ENCODE data around the gene PPARG. TPM values are rescaled to one million over a fixed set of nuclear protein-coding genes. Genes with fewer than 3 reads are reported as not detected.

The PPARG gene
- total and polyA plus RNA-seq, 2 donors (not counting 3 experiments of a cell fraction or from before 2014, with no cell fraction given) = 0.15 to 1.3 TPM

- BruUV-seq (replicated peaks) = no TSS peak
- FAIRE-seq = no peak
- no peaks in the 10 kb centered on the region for H3K36me3 ChIP-seq (ENCODE audit: control insufficient read depth in 2 of 2, extremely low read depth in 1 of 2, insufficient read depth in 2 of 2, low read length in 2 of 2)
Observed at GRCh38 chr3:12438318-12438717, 149.4 kb downstream of the PPARG start.

GRCh38 chr3:12439161-12439940 is 150.5 kb downstream of the PPARG start:
- no peaks in the 10 kb centered on the region for H3K4me1 ChIP-seq (ENCODE audit: control insufficient read depth, extremely low read depth, insufficient read depth, low read length)
- no peaks in the 10 kb centered on the region for H3K36me3 ChIP-seq (ENCODE audit: control insufficient read depth in 2 of 2, extremely low read depth in 1 of 2, insufficient read depth in 2 of 2, low read length in 2 of 2)
- POLR2A ChIA-PET = no interaction called here
- CTCF ChIA-PET = no interaction called here
- H3K4me3 ChIP-seq (replicated peaks in 1 of 3; ENCODE audit: insufficient read depth in 1 of 3, low read depth in 1 of 3, low read length in 3 of 3) = no peak overlapping the region
- no peaks in the 10 kb centered on the region for H4K20me1 ChIP-seq (replicated peaks; ENCODE audit: control insufficient read depth, extremely low read depth, insufficient read depth, low read length)
- H3K4me2 ChIP-seq (ENCODE audit: insufficient read depth, low read length) = no peak overlapping the region
- peaks cover 4 to 5% of the 10 kb centered on the region in 2 experiments for H3K27me3 ChIP-seq (ENCODE audit: control insufficient read depth in 2 of 2, insufficient read depth in 2 of 2, low read length in 2 of 2)
- H3K79me2 ChIP-seq (ENCODE audit: control insufficient read depth, insufficient read depth, low read length) = no peaks in the 10 kb centered on the region
- no peak overlapping the region for H2AFZ ChIP-seq (ENCODE audit: low read depth, low read length)
- DNase-seq (ENCODE audit: low read depth, low spot score) (no peak), FAIRE-seq (no peak)
- H3K9me1 ChIP-seq (replicated peaks; ENCODE audit: control insufficient read depth, extremely low read depth, insufficient read depth, low read length) = no peaks in the 10 kb centered on the region
- no peaks in the 10 kb centered on the region for H3K9me3 ChIP-seq (replicated peaks; ENCODE audit: control insufficient read depth, insufficient read depth, low read length)
- H3K27ac ChIP-seq (ENCODE audit: insufficient read depth, low read depth, low read length) = no peak overlapping the region
- H3K9ac ChIP-seq (replicated peaks; ENCODE audit: extremely low read depth, insufficient read depth, low read length) = no peak overlapping the region
- dilution Hi-C loops (cut with MboI; ENCODE audit: extremely low pct_ligation_motif_present, low sequenced_read_pairs) (no loop called here), intact Hi-C loops (cut with micrococcal nuclease) (no loop called here)
- BruUV-seq (replicated peaks) = no TSS peak
- TF ChIP-seq POLR2AphosphoS5 (IDR thresholded peaks at IDR 0.05; ENCODE audit: insufficient read depth, low read depth, low read length) (no peak), GATA2 (IDR thresholded peaks at IDR 0.05; ENCODE audit: insufficient read depth, insufficient read length, low read depth, low read length) (no peak), EZH2 (IDR thresholded peaks at IDR 0.05; ENCODE audit: borderline replicate concordance, low read depth, low read length, severe bottlenecking) (no peak), MAX (IDR thresholded peaks at IDR 0.05; ENCODE audit: insufficient read depth, insufficient read length) (no peak), MYC (IDR thresholded peaks at IDR 0.05; ENCODE audit: low read depth, low read length) (no peak)

More at GRCh38 chr3:12438318-12438717, 149.4 kb downstream of the PPARG start:
- dilution Hi-C loops (cut with MboI; ENCODE audit: extremely low pct_ligation_motif_present, low sequenced_read_pairs) (no loop called here), intact Hi-C loops (cut with micrococcal nuclease) (no loop called here)
- Histone ChIP-seq H3K9me1 (replicated peaks; ENCODE audit: control insufficient read depth, extremely low read depth, insufficient read depth, low read length) (no peaks in the 10 kb centered on the region), H3K9ac (replicated peaks; ENCODE audit: extremely low read depth, insufficient read depth, low read length) (no peak overlapping the region), H3K4me3 (replicated peaks in 1 of 3; ENCODE audit: insufficient read depth in 1 of 3, low read depth in 1 of 3, low read length in 3 of 3) (no peak overlapping the region), H3K27me3 (ENCODE audit: control insufficient read depth in 2 of 2, insufficient read depth in 2 of 2, low read length in 2 of 2) (peaks cover 5 to 6% of the 10 kb centered on the region in 2 experiments), H3K79me2 (ENCODE audit: control insufficient read depth, insufficient read depth, low read length) (no peaks in the 10 kb centered on the region), H3K27ac (ENCODE audit: insufficient read depth, low read depth, low read length) (no peak overlapping the region), H3K4me1 (ENCODE audit: control insufficient read depth, extremely low read depth, insufficient read depth, low read length) (no peaks in the 10 kb centered on the region), H4K20me1 (replicated peaks; ENCODE audit: control insufficient read depth, extremely low read depth, insufficient read depth, low read length) (no peaks in the 10 kb centered on the region), H3K9me3 (replicated peaks; ENCODE audit: control insufficient read depth, insufficient read depth, low read length) (no peaks in the 10 kb centered on the region), H3K4me2 (ENCODE audit: insufficient read depth, low read length) (no peak overlapping the region), H2AFZ (ENCODE audit: low read depth, low read length) (no peak overlapping the region)
- no peak for DNase-seq (ENCODE audit: low read depth, low spot score)
- POLR2A ChIA-PET = no interaction called here
- CTCF ChIA-PET = interaction anchor here (1.1 kb wide), 1 partner anchor 12 kb away, joined by 4 read pairs; no protein-coding TSS in a partner anchor
- TF ChIP-seq MYC (IDR thresholded peaks at IDR 0.05; ENCODE audit: low read depth, low read length) (no peak), POLR2A (IDR thresholded peaks at IDR 0.05; ENCODE audit: low read depth, low read length) (no peak), JUN (IDR thresholded peaks at IDR 0.05; ENCODE audit: borderline replicate concordance, insufficient read depth, insufficient read length, low read depth) (no peak), POLR2AphosphoS5 (IDR thresholded peaks at IDR 0.05; ENCODE audit: insufficient read depth, low read depth, low read length) (no peak), GATA2 (IDR thresholded peaks at IDR 0.05; ENCODE audit: insufficient read depth, insufficient read length, low read depth, low read length) (no peak), FOS (IDR thresholded peaks at IDR 0.05; ENCODE audit: borderline replicate concordance, insufficient read depth, low read length) (no peak)

Measured in endothelial cell of umbilical vein (primary cell).